ENCODE results near the gene ARHGAP42.

DNA sequence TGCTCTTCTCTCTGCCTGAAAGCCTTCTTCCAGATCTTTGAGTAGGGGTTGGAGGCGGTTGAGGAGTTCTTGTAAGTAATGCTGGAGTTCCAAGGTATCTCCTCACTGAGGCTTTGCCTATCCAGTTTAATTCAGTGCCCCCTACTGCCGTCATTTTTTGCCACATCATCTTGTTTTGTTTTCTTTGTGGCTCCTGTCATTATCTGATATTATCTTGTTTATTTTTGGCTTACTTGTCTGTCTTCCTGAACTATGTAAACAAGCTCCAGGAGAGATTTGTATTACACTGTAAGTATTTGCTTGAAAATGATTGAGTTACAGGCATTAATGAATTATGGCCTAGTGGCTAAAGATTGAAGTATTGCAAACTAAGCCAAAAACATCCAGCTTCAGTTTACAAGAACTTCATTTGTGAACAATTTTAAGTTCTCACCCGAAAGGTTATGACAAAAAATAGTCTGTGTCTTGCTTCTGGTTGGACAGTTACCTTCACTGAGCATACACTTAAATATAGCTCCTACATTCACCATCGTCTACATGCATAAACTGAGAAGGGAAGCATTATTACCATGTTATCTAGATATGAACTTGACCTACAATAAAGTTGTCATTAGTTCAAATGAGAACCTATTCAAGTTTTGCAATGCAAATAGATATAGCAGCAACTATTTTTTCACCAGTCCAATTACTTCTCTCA is 154.8 kb downstream of the ARHGAP42 start:
- TF ChIP-seq, protein P1, sequence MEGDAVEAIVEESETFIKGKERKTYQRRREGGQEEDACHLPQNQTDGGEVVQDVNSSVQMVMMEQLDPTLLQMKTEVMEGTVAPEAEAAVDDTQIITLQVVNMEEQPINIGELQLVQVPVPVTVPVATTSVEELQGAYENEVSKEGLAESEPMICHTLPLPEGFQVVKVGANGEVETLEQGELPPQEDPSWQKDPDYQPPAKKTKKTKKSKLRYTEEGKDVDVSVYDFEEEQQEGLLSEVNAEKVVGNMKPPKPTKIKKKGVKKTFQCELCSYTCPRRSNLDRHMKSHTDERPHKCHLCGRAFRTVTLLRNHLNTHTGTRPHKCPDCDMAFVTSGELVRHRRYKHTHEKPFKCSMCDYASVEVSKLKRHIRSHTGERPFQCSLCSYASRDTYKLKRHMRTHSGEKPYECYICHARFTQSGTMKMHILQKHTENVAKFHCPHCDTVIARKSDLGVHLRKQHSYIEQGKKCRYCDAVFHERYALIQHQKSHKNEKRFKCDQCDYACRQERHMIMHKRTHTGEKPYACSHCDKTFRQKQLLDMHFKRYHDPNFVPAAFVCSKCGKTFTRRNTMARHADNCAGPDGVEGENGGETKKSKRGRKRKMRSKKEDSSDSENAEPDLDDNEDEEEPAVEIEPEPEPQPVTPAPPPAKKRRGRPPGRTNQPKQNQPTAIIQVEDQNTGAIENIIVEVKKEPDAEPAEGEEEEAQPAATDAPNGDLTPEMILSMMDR (IDR thresholded peaks at IDR 0.05 in 8 of 11, conservative IDR thresholded peaks at IDR 0.05 in 3 of 11), result no peak
- no peak for TF ChIP-seq POLR2A (IDR thresholded peaks at IDR 0.05)

Measured in spleen (tissue), 7 donors.